ENCODE results near the gene HS6ST2. TPM values are rescaled to one million over a fixed set of nuclear protein-coding genes. Genes with fewer than 3 reads are reported as not detected.

HS6ST2 gene
- total RNA-seq, 1 experiment from 2014 or later: 24.6 TPM

- Histone ChIP-seq H3K4me1 (ENCODE audit: control insufficient read depth in 1 of 2, insufficient read depth in 2 of 2, low read length in 2 of 2) (no peaks in the 10 kb centered on the region), H3K27ac (ENCODE audit: low read depth, low read length) (no peak overlapping the region), H3K36me3 (ENCODE audit: control insufficient read depth in 1 of 2, insufficient read depth in 2 of 2, low read length in 2 of 2) (no peaks in the 10 kb centered on the region), H3K9me2 (ENCODE audit: insufficient read depth) (no peaks in the 10 kb centered on the region), H3K27me3 (ENCODE audit: insufficient read depth, low read length) (no peaks in the 10 kb centered on the region), H3K79me2 (ENCODE audit: insufficient read depth, low read length) (no peaks in the 10 kb centered on the region), H3K4me3 (replicated peaks in 1 of 2; ENCODE audit: low read depth in 1 of 2, low read length in 2 of 2) (no peak overlapping the region), H3K9me3 (ENCODE audit: control insufficient read depth in 1 of 2, insufficient read depth in 1 of 2, low read depth in 1 of 2, low read length in 2 of 2) (no peaks in the 10 kb centered on the region), H2AFZ (ENCODE audit: low read depth, low read length, poor library complexity, severe bottlenecking) (no peak overlapping the region), H4K20me1 (ENCODE audit: insufficient read depth) (no peaks in the 10 kb centered on the region), H3K4me2 (ENCODE audit: low read length) (no peak overlapping the region), H3K9ac (ENCODE audit: low read length) (no peak overlapping the region)
- ATAC-seq (no peak), DNase-seq (ENCODE audit: low read depth, low spot score) (no peak)
- ChIA-PET POLR2A (no interaction called here), CTCF (no interaction called here), RAD21 (ENCODE audit: low non-redundant PET in 1 of 2, low total read pairs in 2 of 2, uncharacterized antibody in 2 of 2, unreplicated experiment in 2 of 2) (no interaction called here)
- BruUV-seq (replicated peaks): no TSS peak
- intact Hi-C loops (cut with micrococcal nuclease): no loop called here
- TF ChIP-seq JUND (IDR thresholded peaks at IDR 0.05) (no peak), EGR1 (IDR thresholded peaks at IDR 0.05; ENCODE audit: low read depth) (no peak), POLR2AphosphoS5 (IDR thresholded peaks at IDR 0.05; ENCODE audit: low read depth, low read length) (no peak), FOSL1 (IDR thresholded peaks at IDR 0.05; ENCODE audit: low read depth) (no peak), RAD21 (IDR thresholded peaks at IDR 0.05; ENCODE audit: low read depth) (no peak), POLR2A (IDR thresholded peaks at IDR 0.05; ENCODE audit: borderline replicate concordance, extremely low read depth, insufficient read depth, insufficient read length) (no peak), ATF3 (IDR thresholded peaks at IDR 0.05) (no peak), ZBTB33 (IDR thresholded peaks at IDR 0.05; ENCODE audit: extremely low read depth, insufficient replicate concordance, low read length) (no peak), ZNF274 (IDR thresholded peaks at IDR 0.05; ENCODE audit: low read depth, low read length) (no peak), TCF7L2 (IDR thresholded peaks at IDR 0.05; ENCODE audit: borderline replicate concordance, extremely low read depth, insufficient read depth, insufficient read length) (no peak), ELF1 (IDR thresholded peaks at IDR 0.05; ENCODE audit: borderline replicate concordance, low read depth) (no peak), SRF (IDR thresholded peaks at IDR 0.05; ENCODE audit: low read depth) (no peak), EZH2phosphoT487 (IDR thresholded peaks at IDR 0.05; ENCODE audit: borderline replicate concordance) (no peak), SP1 (IDR thresholded peaks at IDR 0.05; ENCODE audit: low read depth) (no peak), MAX (IDR thresholded peaks at IDR 0.05) (no peak), CBX3 (IDR thresholded peaks at IDR 0.05; ENCODE audit: low read depth) (no peak), CEBPB (IDR thresholded peaks at IDR 0.05; ENCODE audit: low read depth) (no peak), REST (IDR thresholded peaks at IDR 0.05; ENCODE audit: low read depth) (no peak), ZFX (IDR thresholded peaks at IDR 0.05) (no peak)
Measured at GRCh38 chrX:132807411-132808030, 150.9 kb downstream of the HS6ST2 start.

Data from HCT116 (cell line).